ACHN (cell line): ENCODE measurements around the gene TM9SF4.

Experiments
- DNase-seq: peaks from one replicate; pipeline ENCODE4 v3.0.0-alpha.2; 2015
- in situ Hi-C: cut with HindIII; loops from 2 replicates; pipeline ENCODE4 v1.10.0; 2017; ENCODE audit warnings: low sequenced_read_pairs, low pct_ligation_motif_present, low pct_unique_long_range_greater_than_20kb

TM9SF4 gene

GRCh38 chr20:32149566-32150170 is 40.2 kb downstream of the TM9SF4 start:
- DNase-seq: no peak
- in situ Hi-C loops: no loop called here

GRCh38 chr20:32150291-32150848 is 40.9 kb downstream of the TM9SF4 start:
- DNase-seq: no peak
- in situ Hi-C loops: no loop called here

- no peak for DNase-seq
- in situ Hi-C loops: no loop called here
These were observed 43.1 kb downstream of the TM9SF4 start for GRCh38 chr20:32152421-32153155.

GRCh38 chr20:32153156-32153665 is 43.7 kb downstream of the TM9SF4 start:
- no peak for DNase-seq
- in situ Hi-C loops: no loop called here

- no peak for DNase-seq
- in situ Hi-C loops: no loop called here
These were observed 44.3 kb downstream of the TM9SF4 start for GRCh38 chr20:32153771-32154170.

- peak; percentile 84 for DNase-seq
- in situ Hi-C loops: no loop called here
These were observed 45.8 kb downstream of the TM9SF4 start for GRCh38 chr20:32155017-32155981.

GRCh38 chr20:32157611-32158010 is 48.1 kb downstream of the TM9SF4 start:
- DNase-seq: no peak
- in situ Hi-C loops: no loop called here

- DNase-seq: no peak
- in situ Hi-C loops: no loop called here
These were observed 48.8 kb downstream of the TM9SF4 start for GRCh38 chr20:32158351-32158750.

GRCh38 chr20:32158943-32159660 is 49.6 kb downstream of the TM9SF4 start:
- in situ Hi-C loops: no loop called here
- DNase-seq: no peak

- no peak for DNase-seq
- in situ Hi-C loops: no loop called here
These were observed 50.3 kb downstream of the TM9SF4 start for GRCh38 chr20:32159766-32160221.

GRCh38 chr20:32160341-32160740 is 50.8 kb downstream of the TM9SF4 start:
- in situ Hi-C loops: no loop called here
- DNase-seq: no peak

GRCh38 chr20:32162351-32162750 is 52.8 kb downstream of the TM9SF4 start:
- no peak for DNase-seq
- in situ Hi-C loops: no loop called here

- no peak for DNase-seq
- in situ Hi-C loops: no loop called here
These were observed 54.4 kb downstream of the TM9SF4 start for GRCh38 chr20:32163951-32164350.

GRCh38 chr20:32164984-32165735 is 55.6 kb downstream of the TM9SF4 start:
- in situ Hi-C loops: no loop called here
- DNase-seq: no peak

- DNase-seq: no peak
- in situ Hi-C loops: no loop called here
These were observed 56.5 kb downstream of the TM9SF4 start for GRCh38 chr20:32165836-32166545.

GRCh38 chr20:32167552-32167951 is 58.0 kb downstream of the TM9SF4 start:
- no peak for DNase-seq
- in situ Hi-C loops: no loop called here
